Measurements from ENCODE around the gene ATG7. TPM values are rescaled to one million over a fixed set of nuclear protein-coding genes. Genes with fewer than 3 reads are reported as not detected.

ATG7 gene
- total RNA-seq = 147 and 152 TPM in 2 replicates

GRCh38 chr3:11271986-11272904, at the start of gene ATG7:
Gene ATG7, plus strand, starts transcription at chr3:11272397. Its CDS starts 26,299 bp downstream, at chr3:11298696.

Small RNAs within 50 kb of the gene (small RNA-seq; reads per million reads assigned to genes)
- gene AC022001.1 (not detected), gene AC026185.1 (not detected), gene AC083855.1 (not detected)

Other genes starting within 250 kb of the ATG7 start
- gene HRH1, start 117.9 kb upstream of the ATG7 start, total RNA-seq = 12.1 and 14.5 TPM in 2 replicates

Data from thoracic aorta endothelial cell (primary cell).